NCI-H1694 (cell line): ENCODE measurements around the gene FHIP1B.
"Not testable (repeated sequence)": the region's sequence is repeated elsewhere in the genome, so short reads cannot be mapped to it uniquely, and the experiment has no call there.

Experiments
- DNase-seq: peaks from one replicate; lab custom pipeline; 2025; lab: John Stamatoyannopoulos, UW

Gene FHIP1B

DNA sequence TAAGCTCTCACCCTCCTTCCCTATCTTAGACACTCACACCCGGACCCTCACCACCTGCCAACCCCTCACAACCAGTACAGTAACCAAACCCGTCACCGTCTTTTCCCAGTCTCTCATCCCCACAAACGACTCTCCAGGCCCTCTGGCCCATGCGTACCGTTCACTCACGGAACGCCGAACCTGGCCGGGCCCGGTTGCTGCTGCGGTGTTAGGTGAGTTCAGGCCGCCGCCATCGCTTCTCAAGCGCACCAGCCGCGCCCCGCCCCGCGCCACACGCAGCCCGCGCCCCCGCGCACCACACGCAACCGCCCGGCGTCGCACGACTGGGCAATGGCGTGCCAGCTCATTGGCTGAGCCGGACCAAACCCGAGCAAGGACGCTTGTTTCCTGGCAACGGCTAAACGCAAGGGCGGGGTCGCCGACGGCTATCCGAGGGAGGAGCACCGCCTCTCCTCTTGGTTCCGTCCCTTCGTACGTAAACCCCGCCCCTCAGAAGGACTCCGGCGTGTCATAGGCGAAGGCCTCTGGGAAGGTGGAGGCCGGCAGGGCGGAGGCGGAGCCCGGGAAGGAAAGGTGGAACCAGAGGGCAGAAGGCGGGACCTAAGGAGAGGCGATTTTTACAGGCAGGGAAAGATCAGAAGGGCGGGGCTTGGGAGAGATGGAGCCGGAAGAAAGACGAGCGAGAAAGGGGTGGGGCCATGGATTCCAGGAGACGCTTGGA, at the start of gene FHIP1B:
Gene FHIP1B, minus strand, starts transcription at position 250 of the 721 bp plus-strand sequence. CDS start 10,120 bp downstream, outside the sequence.
- peak; percentile 98 for DNase-seq

DNA sequence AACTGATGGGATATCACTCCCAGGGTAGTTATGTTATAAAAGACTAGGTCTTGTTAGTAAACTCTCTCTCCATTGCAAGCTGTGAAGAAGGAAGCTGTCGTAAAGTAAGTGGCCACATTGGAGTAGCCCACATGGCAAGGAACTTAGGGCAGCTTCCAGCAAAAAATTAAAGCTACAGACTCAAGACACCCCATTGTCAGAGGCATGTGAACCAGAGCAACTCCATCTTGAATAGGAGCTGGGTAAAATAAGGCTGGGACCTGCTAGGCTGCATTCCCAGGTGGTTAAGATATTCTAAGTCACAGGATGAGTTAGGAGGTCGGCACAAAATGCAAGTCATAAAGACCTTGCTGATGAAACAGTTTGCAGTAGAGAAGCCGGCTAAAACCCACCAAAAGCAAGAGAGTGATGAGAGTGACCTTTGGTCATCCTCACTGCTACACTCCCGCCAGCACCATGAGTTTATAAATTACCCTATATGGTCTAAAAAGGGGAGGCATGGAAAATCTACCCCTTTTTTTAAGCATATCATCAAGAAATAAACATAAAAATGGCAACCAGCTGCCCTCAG, 49.1 kb upstream of the FHIP1B start:
- no peak for DNase-seq

- not testable (repeated sequence) for DNase-seq
Measured at GRCh38 chr11:6280809-6281208, 46.4 kb upstream of the FHIP1B start.

DNA sequence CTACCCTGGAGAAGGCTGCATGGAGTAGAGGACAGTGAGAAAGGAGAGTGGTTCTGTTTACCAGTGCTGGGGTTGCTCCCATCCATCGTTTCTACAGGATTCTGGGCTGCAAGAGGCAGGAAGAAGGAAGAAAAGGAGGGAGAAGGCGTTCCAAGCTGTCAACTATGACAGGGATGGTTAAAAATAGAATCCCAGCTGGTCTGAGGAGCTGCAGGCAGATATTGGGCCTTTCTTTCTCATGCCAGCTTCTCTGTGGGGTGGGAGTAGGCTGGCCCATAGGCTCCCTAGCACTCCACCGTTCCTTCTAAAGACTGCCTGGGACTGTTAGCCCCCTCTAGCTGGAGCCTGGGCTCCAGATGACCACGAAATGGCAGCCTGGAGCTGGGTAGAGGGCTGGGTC, 38.8 kb upstream of the FHIP1B start:
- no peak for DNase-seq

DNA sequence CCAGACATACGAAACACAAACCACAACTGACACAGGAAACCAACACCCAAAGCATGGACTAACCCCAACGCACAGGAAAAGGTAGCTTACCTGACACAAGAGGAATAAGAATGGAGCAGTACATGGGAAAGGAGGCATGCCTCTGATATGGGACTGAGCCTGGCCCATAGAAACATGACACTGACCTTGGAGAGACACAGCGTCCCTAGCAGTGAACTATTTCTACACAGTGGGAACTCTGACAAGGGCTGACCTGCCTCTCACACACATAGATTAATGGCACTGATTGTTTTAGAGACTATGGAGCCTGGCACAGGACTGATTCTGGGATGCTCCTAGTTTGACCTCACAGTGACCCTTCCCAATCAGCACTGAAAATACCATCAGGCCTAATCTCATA, 37.2 kb upstream of the FHIP1B start:
- DNase-seq, result no peak

DNA sequence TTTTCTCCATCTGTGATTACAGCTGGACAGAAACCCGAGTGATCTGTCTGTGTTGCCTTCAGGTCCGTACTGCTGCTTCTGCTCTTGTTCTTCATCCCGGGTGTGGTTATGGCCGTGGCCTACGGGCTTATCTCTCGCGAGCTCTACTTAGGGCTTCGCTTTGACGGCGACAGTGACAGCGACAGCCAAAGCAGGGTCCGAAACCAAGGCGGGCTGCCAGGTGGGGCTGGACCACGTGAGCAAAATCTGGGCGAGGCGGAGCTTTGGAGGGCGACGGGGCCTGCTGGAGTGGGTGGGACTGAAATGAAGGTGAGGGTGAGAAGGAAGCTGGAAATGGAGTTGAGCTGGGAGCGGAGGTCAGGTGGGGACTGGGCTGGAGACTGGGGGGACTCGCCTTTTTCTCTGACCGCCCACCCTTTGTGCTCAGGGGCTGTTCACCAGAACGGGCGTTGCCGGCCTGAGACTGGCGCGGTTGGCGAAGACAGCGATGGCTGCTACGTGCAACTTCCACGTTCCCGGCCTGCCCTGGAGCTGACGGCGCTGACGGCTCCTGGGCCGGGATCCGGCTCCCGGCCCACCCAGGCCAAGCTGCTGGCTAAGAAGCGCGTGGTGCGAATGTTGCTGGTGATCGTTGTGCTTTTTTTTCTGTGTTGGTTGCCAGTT, 36.3 kb upstream of the FHIP1B start:
- no peak for DNase-seq

GRCh38 chr11:6269994-6270393, 35.6 kb upstream of the FHIP1B start:
- DNase-seq, result no peak

- no peak for DNase-seq
Measured at GRCh38 chr11:6268820-6269219, 34.4 kb upstream of the FHIP1B start.

- DNase-seq, result no peak
Measured at GRCh38 chr11:6263662-6264061, 29.2 kb upstream of the FHIP1B start.

DNA sequence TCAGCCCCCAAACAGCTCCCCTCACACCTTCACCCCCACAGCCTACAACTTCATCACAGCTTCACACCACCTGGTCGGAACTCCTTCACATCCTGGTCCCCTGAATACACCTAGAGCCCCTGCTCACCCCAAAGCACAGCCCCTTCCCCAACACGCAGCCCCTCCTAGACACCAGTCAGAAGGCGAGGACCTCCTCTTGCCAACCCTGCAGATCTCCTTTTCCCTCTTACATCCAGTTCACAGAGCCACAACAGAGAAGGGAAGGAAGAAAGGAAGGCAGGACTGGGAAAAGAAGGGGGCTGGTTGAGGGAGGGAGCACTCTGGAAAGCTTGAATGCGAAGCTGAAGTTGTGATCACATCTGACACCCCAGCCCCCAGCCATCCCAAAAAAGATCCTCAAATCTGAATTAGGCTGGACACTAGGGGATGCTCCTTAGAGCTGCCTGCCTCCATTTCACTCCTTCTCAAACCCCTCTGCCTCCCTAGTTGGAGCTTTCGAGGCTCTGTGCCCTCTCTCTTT, 25.8 kb upstream of the FHIP1B start:
- no peak for DNase-seq

- DNase-seq, result no peak
Measured at GRCh38 chr11:6258571-6259081, 24.2 kb upstream of the FHIP1B start.

DNA sequence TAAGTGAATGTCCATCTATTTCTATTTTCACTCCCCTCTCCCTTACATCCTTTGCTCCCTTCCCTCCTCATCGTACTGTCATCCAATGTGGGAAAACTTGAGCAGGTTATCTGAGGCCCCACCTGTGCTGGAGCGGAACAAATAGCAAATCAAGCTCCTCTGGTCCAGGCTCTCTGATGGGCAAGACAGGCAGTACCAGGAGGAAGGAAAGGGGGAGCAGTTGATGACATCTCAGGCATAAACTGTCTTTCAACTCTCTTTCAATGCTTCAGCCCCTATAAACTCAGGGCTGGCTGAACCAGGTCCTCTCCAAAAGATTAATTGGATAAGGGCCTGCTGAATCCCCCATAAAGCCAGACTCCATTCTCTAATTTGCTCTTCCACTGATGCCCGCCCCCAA, 23.7 kb upstream of the FHIP1B start:
- DNase-seq, result no peak

GRCh38 chr11:6253197-6253596, 18.8 kb upstream of the FHIP1B start:
- DNase-seq, result no peak

DNA sequence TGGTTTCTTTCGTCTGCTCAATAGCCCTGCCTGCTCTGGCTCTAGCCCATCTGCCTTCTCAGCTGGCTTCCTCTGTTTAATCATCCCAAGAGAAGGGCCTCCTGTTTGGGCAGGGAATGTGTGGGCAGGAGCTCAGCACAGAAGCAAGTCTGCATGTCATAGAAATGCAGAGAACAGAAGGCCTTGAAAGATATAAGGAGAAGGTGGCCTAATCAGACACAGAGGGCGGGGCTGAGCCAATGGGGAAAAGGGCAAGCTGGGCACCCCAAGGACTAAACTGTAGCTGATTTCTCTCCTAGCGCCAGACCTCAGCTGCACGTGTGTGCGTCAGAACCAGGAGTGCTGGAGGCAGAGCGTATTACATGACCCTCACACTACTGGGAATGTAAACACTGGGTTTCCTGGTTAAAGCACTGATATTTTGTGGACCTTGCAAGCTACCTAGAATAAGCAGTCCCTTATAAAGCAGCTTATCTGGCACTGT, 17.6 kb upstream of the FHIP1B start:
- DNase-seq, result no peak

DNA sequence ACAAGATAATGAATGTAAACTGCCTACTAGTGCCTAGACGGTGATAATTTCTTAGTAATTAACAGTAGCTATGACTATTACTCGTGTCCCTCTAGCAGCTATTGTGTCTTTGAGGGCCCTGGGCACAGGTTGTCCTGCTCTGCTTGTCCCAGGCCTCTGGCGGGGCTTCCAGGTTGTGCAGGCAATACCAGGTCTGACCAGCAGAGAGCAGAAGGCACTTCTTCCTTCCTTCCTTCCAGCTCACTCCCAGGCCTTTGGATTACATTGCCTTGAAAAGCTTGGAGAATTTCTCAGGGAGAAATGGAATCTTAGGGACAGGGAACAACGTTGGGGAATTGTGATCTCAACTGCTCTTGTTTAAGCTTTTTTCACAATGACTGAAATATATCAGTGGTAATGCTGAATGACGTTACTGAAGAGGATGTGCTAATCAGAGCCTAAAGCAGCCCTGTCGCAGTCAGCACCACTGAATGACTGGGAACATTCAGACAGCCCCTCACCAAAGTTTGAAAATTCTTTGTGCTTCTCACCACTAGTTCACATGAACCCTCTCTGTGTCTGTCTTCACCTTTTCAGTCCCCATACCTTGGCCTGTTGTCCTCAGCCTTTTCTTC, 16.8 kb upstream of the FHIP1B start:
- DNase-seq, result peak; percentile 26

DNA sequence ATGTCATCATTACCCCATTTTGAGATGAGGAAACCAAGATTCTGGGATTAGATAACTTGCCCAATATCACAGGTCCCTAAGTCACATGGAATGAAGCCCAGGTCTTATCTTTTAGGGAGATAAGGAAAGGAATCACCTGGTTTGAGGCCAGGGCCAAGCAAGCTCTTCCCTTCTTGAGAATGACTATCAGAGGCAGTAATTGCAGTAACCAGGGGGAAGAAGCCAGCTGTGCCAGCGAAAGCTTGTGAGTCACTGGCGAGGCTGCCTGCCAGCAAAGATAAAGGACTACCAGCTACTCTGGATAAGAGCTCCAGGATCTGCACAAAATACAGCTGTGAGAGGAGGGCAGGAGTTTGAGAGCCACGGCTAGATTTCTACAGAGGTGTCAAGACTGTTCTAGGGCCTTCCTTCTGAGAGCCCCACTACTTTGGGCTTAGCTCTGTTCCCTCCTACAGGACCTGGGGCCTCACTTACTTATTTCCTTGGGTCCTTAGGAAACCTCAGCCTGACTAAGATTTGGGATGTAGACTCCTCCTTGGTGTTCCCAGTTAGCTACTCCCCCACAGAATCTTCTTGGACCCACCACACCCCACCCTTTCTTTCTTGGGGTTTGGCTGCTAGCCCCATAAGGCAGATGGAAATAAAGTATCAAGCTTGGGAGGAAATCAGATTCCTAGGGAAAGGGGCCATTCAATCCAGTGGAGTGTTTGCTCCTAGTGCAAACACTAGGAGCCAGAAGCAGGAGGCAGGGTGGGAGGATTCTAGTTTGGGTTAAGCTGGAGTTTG, 15.5 kb upstream of the FHIP1B start:
- DNase-seq, result no peak

- DNase-seq, result not testable (repeated sequence)
Measured at GRCh38 chr11:6248897-6249296, 14.5 kb upstream of the FHIP1B start.

DNA sequence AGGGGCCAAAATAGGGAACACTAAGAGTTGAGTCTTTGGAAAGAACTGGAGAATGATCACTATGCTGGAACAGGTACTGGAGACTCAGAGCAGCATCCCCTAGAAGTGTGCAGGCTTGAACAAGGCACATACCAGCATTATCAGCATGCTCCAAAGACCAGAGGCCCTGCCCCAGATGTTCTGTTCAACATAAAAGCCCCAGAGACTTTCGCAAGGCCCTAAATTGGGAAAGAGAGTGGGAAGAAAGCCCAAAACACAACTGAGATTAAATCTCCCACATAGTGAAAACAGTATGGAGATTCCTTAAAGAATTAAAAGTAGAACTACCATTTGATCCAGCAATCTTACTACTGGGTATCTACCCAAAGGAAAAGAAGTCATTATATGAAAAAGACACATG, 13.8 kb upstream of the FHIP1B start:
- no peak for DNase-seq

- DNase-seq, result no peak
Measured at GRCh38 chr11:6245536-6245935, 11.1 kb upstream of the FHIP1B start.

GRCh38 chr11:6241316-6241715, 6.9 kb upstream of the FHIP1B start:
- DNase-seq, result no peak

- no peak for DNase-seq
Measured at GRCh38 chr11:6240781-6241180, 6.3 kb upstream of the FHIP1B start.

GRCh38 chr11:6240139-6240538, 5.7 kb upstream of the FHIP1B start:
- no peak for DNase-seq
